Measurements from ENCODE around the gene RRAGD. TPM values are rescaled to one million over a fixed set of nuclear protein-coding genes. Genes with fewer than 3 reads are reported as not detected.
A peak's percentile ranks its signal among the peaks of the same experiment; 100 is the strongest.

RRAGD gene
- total RNA-seq, 2 donors from 2014 or later: 19.4 to 22.7 TPM

GRCh38 chr6:89439014-89439413, 26.9 kb upstream of the RRAGD start:
- H3K4me3 ChIP-seq: no peak overlapping the region
- no peaks in the 10 kb centered on the region for H3K36me3 ChIP-seq
- intact Hi-C loops (cut with DNase I): no loop called here
- TF ChIP-seq POLR2A (IDR thresholded peaks at IDR 0.05) (no peak), POLR2AphosphoS5 (IDR thresholded peaks at IDR 0.05) (no peak), CTCF (IDR thresholded peaks at IDR 0.05) (no peak)
- no peaks in the 10 kb centered on the region for H3K4me1 ChIP-seq (replicated peaks)
- H3K9me3 ChIP-seq: no peaks in the 10 kb centered on the region
- no peaks in the 10 kb centered on the region for H3K27me3 ChIP-seq (replicated peaks; ENCODE audit: insufficient read depth)
- no peak overlapping the region for H3K27ac ChIP-seq
- WGBS: 49% methylated on average over 2 of the region's 2 CpGs
- DNase-seq (ENCODE audit: low spot score): no peak

- no peak overlapping the region for H3K27ac ChIP-seq
- TF ChIP-seq CTCF (IDR thresholded peaks at IDR 0.05) (no peak), POLR2A (IDR thresholded peaks at IDR 0.05) (no peak), POLR2AphosphoS5 (IDR thresholded peaks at IDR 0.05) (no peak)
- intact Hi-C loops (cut with DNase I): no loop called here
- H3K9me3 ChIP-seq: no peaks in the 10 kb centered on the region
- no peaks in the 10 kb centered on the region for H3K36me3 ChIP-seq
- no peak overlapping the region for H3K4me3 ChIP-seq
- no peaks in the 10 kb centered on the region for H3K4me1 ChIP-seq (replicated peaks)
- 86% methylated on average over 1 of the region's 1 CpG for WGBS
- no peak for DNase-seq (ENCODE audit: low spot score)
- no peaks in the 10 kb centered on the region for H3K27me3 ChIP-seq (replicated peaks; ENCODE audit: insufficient read depth)
Observed at GRCh38 chr6:89438248-89438647, 26.2 kb upstream of the RRAGD start.

- H3K27ac ChIP-seq: no peak overlapping the region
- no peaks in the 10 kb centered on the region for H3K9me3 ChIP-seq
- H3K27me3 ChIP-seq (replicated peaks; ENCODE audit: insufficient read depth): no peaks in the 10 kb centered on the region
- intact Hi-C loops (cut with DNase I): no loop called here
- peak; percentile 13 for DNase-seq (ENCODE audit: low spot score)
- no peaks in the 10 kb centered on the region for H3K4me1 ChIP-seq (replicated peaks)
- no peaks in the 10 kb centered on the region for H3K36me3 ChIP-seq
- TF ChIP-seq POLR2A (IDR thresholded peaks at IDR 0.05) (no peak), POLR2AphosphoS5 (IDR thresholded peaks at IDR 0.05) (peak; percentile 57)
- H3K4me3 ChIP-seq: no peak overlapping the region
- WGBS: 28% methylated on average over 2 of the region's 2 CpGs
Observed at GRCh38 chr6:89436226-89436625, 24.2 kb upstream of the RRAGD start.

GRCh38 chr6:89434954-89435353, 22.9 kb upstream of the RRAGD start:
- WGBS: 71% methylated on average over 4 of the region's 4 CpGs
- Histone ChIP-seq H3K27me3 (replicated peaks; ENCODE audit: insufficient read depth) (no peaks in the 10 kb centered on the region), H3K9me3 (no peaks in the 10 kb centered on the region), H3K4me3 (no peak overlapping the region), H3K27ac (no peak overlapping the region), H3K36me3 (no peaks in the 10 kb centered on the region), H3K4me1 (replicated peaks) (no peaks in the 10 kb centered on the region)
- no peak for DNase-seq (ENCODE audit: low spot score)
- intact Hi-C loops (cut with DNase I): no loop called here
- TF ChIP-seq POLR2AphosphoS5 (IDR thresholded peaks at IDR 0.05): no peak

- WGBS: 69% methylated on average over 3 of the region's 3 CpGs
- no peak overlapping the region for H3K27ac ChIP-seq
Observed at GRCh38 chr6:89434150-89434499, 22.1 kb upstream of the RRAGD start.

GRCh38 chr6:89433252-89434149, 21.4 kb upstream of the RRAGD start:
- TF ChIP-seq POLR2A (IDR thresholded peaks at IDR 0.05): no peak
- no peak for TF ChIP-seq POLR2AphosphoS5 (IDR thresholded peaks at IDR 0.05)
- TF ChIP-seq CTCF (IDR thresholded peaks at IDR 0.05): no peak

More at GRCh38 chr6:89434150-89434499, 22.1 kb upstream of the RRAGD start:
- H3K4me3 ChIP-seq: peak overlapping the region in 1 of 2 donors; percentile 76
- no peak for DNase-seq (ENCODE audit: low spot score)
- no peak for TF ChIP-seq POLR2AphosphoS5 (IDR thresholded peaks at IDR 0.05)
- intact Hi-C loops (cut with DNase I): no loop called here
- no peaks in the 10 kb centered on the region for H3K4me1 ChIP-seq (replicated peaks)
- H3K9me3 ChIP-seq: no peaks in the 10 kb centered on the region
- no peaks in the 10 kb centered on the region for H3K36me3 ChIP-seq
- no peaks in the 10 kb centered on the region for H3K27me3 ChIP-seq (replicated peaks; ENCODE audit: insufficient read depth)

More at GRCh38 chr6:89433252-89434149, 21.4 kb upstream of the RRAGD start:
- Histone ChIP-seq H3K36me3 (no peaks in the 10 kb centered on the region), H3K9me3 (no peaks in the 10 kb centered on the region), H3K27ac (peak overlapping the region; percentile 9 to 32), H3K4me1 (replicated peaks) (no peaks in the 10 kb centered on the region), H3K27me3 (replicated peaks; ENCODE audit: insufficient read depth) (no peaks in the 10 kb centered on the region), H3K4me3 (peak overlapping the region; percentile 56 to 76)
- intact Hi-C loops (cut with DNase I): loop anchor here (2.0 kb wide), 1 partner anchor 175 kb away; no protein-coding TSS in a partner anchor
- 2% methylated on average over 42 of the region's 80 CpGs for WGBS
- DNase-seq (ENCODE audit: low spot score): peak; percentile 17

Data from prostate gland (tissue), 2 donors.